GM19395 (cell line): ENCODE results near the gene SLC7A4.
"Not testable (repeated sequence)": the region's sequence is repeated elsewhere in the genome, so short reads cannot be mapped to it uniquely, and the experiment has no call there.

Experiments used
- ATAC-seq: cut with Tn5 transposase; IDR thresholded peaks from one replicate; pipeline ENCODE4 v1.9.1; 2021; ENCODE audit warnings: mild to moderate bottlenecking, moderate library complexity; ENCODE audit not compliant: unreplicated experiment

Gene SLC7A4

GRCh38 chr22:21032037-21032867, at the start of gene SLC7A4:
Gene SLC7A4 (minus strand): TSS chr22:21032561. CDS start chr22:21031812, 749 bp downstream.
- ATAC-seq = no peak

- no peak for ATAC-seq
Measured at GRCh38 chr22:21080435-21081137, 48.2 kb upstream of the SLC7A4 start.

GRCh38 chr22:21079493-21079892, 47.1 kb upstream of the SLC7A4 start:
- ATAC-seq = no peak

GRCh38 chr22:21078916-21079315, 46.6 kb upstream of the SLC7A4 start:
- no peak for ATAC-seq

- no peak for ATAC-seq
Measured at GRCh38 chr22:21077884-21078508, 45.6 kb upstream of the SLC7A4 start.

- ATAC-seq = no peak
Measured at GRCh38 chr22:21076912-21077625, 44.7 kb upstream of the SLC7A4 start.

GRCh38 chr22:21075516-21076138, 43.3 kb upstream of the SLC7A4 start:
- no peak for ATAC-seq

GRCh38 chr22:21074102-21074715, 41.8 kb upstream of the SLC7A4 start:
- no peak for ATAC-seq

- no peak for ATAC-seq
Measured at GRCh38 chr22:21073482-21073881, 41.1 kb upstream of the SLC7A4 start.

- no peak for ATAC-seq
Measured at GRCh38 chr22:21073023-21073422, 40.7 kb upstream of the SLC7A4 start.

GRCh38 chr22:21071796-21072195, 39.4 kb upstream of the SLC7A4 start:
- ATAC-seq = not testable (repeated sequence)

GRCh38 chr22:21070690-21071615, 38.6 kb upstream of the SLC7A4 start:
- no peak for ATAC-seq

- no peak for ATAC-seq
Measured at GRCh38 chr22:21069375-21069774, 37.0 kb upstream of the SLC7A4 start.

- no peak for ATAC-seq
Measured at GRCh38 chr22:21068681-21069276, 36.4 kb upstream of the SLC7A4 start.

GRCh38 chr22:21067901-21068680, 35.7 kb upstream of the SLC7A4 start:
- no peak for ATAC-seq

GRCh38 chr22:21067075-21067900, 34.9 kb upstream of the SLC7A4 start:
- ATAC-seq = no peak
